HCT116 (cell line): Measurements from ENCODE around the gene RABGGTA. TPM values are rescaled to one million over a fixed set of nuclear protein-coding genes. Genes with fewer than 3 reads are reported as not detected.

Experiments used
- ATAC-seq: fragments of 200-7000 bp; cut with Tn5 transposase; 2 replicates; pipeline ENCODE4 v1.9.1; 2020; ENCODE audit warnings: mild to moderate bottlenecking, moderate library complexity
- BruUV-seq: library from RNA; stranded (reverse); fragments of 400-500 nt; replicated peaks from 2 replicates; lab custom pipeline; 2021; lab: Mats Ljungman, UMichigan
- CTCF ChIA-PET: fragments of 300-600 bp; sonication (Branson Sonifier 250); formaldehyde crosslinking; loops from one replicate; lab custom pipeline; 2021; ENCODE audit warnings: antibody characterized with exemption; lab: Charles Lee
- POLR2A ChIA-PET: fragments of 300-600, 350-600 bp; sonication (Branson Sonifier 250); formaldehyde crosslinking; loops from one replicate; lab custom pipeline; 2021; ENCODE audit warnings: antibody characterized with exemption; lab: Charles Lee
- RAD21 ChIA-PET, 2 experiments: fragments of 300-600 bp; sonication (Branson Sonifier 250); formaldehyde crosslinking; loops; one replicate each; lab custom pipeline; 2023; ENCODE audit warnings: low total read pairs in 2 of 2; ENCODE audit not compliant: uncharacterized antibody in 2 of 2, unreplicated experiment in 2 of 2, low non-redundant PET in 1 of 2; lab: Charles Lee
- DNase-seq: peaks from one replicate; pipeline ENCODE4 v3.0.0-alpha.2; 2010; ENCODE audit warnings: low read depth, low spot score
- H2AFZ ChIP-seq: fragments of 200-600 bp; shearing (Covaris generic), sonication (generic); 2 replicates; pipeline ENCODE4 v1.6.1; 2017; ENCODE audit warnings: low read depth, mixed run types, mixed read lengths, antibody characterized with exemption, low read length; ENCODE audit not compliant: poor library complexity, severe bottlenecking
- H3K27ac ChIP-seq: 2 replicates; pipeline ENCODE4 v1.5.1; 2012; ENCODE audit warnings: low read depth, low read length
- H3K27me3 ChIP-seq: fragments of 200-600 bp; sonication (generic); 2 replicates; pipeline ENCODE4 v1.6.1; 2016; ENCODE audit warnings: mixed run types, low read length, mixed read lengths; ENCODE audit not compliant: insufficient read depth
- H3K36me3 ChIP-seq, 2 experiments: fragments of 200-500 bp in 1 of 2; fragments of 200-600 bp in 1 of 2; sonication (Bioruptor generic) in 1 of 2; sonication (generic) in 1 of 2; 2 replicates each; pipeline versions ENCODE4 v1.5.1 to v1.6.1; 2014 to 2016; ENCODE audit warnings: low read length in 2 of 2, inconsistent platforms in 1 of 2, mixed read lengths in 1 of 2, mixed run types in 1 of 2; ENCODE audit not compliant: insufficient read depth in 2 of 2, control insufficient read depth in 1 of 2
- H3K4me1 ChIP-seq, 2 experiments: fragments of 200-600 bp in 1 of 2; sonication (generic) in 1 of 2; 2 replicates each; pipeline versions ENCODE4 v1.5.1 to v1.6.1; 2012 to 2017; ENCODE audit warnings: low read length in 2 of 2, inconsistent platforms in 1 of 2, mild to moderate bottlenecking in 1 of 2, mixed read lengths in 1 of 2, mixed run types in 1 of 2, moderate library complexity in 1 of 2; ENCODE audit not compliant: insufficient read depth in 2 of 2, control insufficient read depth in 1 of 2
- H3K4me2 ChIP-seq: fragments of 200-600 bp; sonication (generic); 2 replicates; pipeline ENCODE4 v1.6.1; 2017; ENCODE audit warnings: mixed run types, low read length, mixed read lengths
- H3K4me3 ChIP-seq, 2 experiments: fragments of 200-600 bp in 1 of 2; sonication (generic) in 1 of 2; replicated peaks in 1 of 2; 2 replicates each; pipeline ENCODE4 v1.5.1; 2011 to 2016; ENCODE audit warnings: low read length in 2 of 2, control low read depth in 1 of 2, low read depth in 1 of 2, mild to moderate bottlenecking in 1 of 2, mixed read lengths in 1 of 2, mixed run types in 1 of 2
- H3K79me2 ChIP-seq: fragments of 200-600 bp; sonication (generic); 2 replicates; pipeline ENCODE4 v1.6.1; 2017; ENCODE audit warnings: mild to moderate bottlenecking, mixed run types, low read length, moderate library complexity, mixed read lengths; ENCODE audit not compliant: insufficient read depth
- H3K9ac ChIP-seq: fragments of 200-600 bp; sonication (generic); 2 replicates; pipeline ENCODE4 v1.6.1; 2016; ENCODE audit warnings: low read length, mixed read lengths
- H3K9me2 ChIP-seq: fragments of 200-600 bp; sonication (generic), shearing (Covaris generic); 2 replicates; pipeline ENCODE4 v1.6.1; 2017; ENCODE audit warnings: mixed run types, mild to moderate bottlenecking, moderate library complexity; ENCODE audit not compliant: insufficient read depth
- H3K9me3 ChIP-seq, 2 experiments: fragments of 200-500 bp in 1 of 2; fragments of 200-600 bp in 1 of 2; sonication (Bioruptor generic) in 1 of 2; sonication (generic) in 1 of 2; 2 replicates each; pipeline ENCODE4 v1.6.1; 2014 to 2017; ENCODE audit warnings: low read length in 2 of 2, mixed read lengths in 2 of 2, inconsistent platforms in 1 of 2, low read depth in 1 of 2, mild to moderate bottlenecking in 1 of 2, mixed run types in 1 of 2, moderate library complexity in 1 of 2; ENCODE audit not compliant: control insufficient read depth in 1 of 2, insufficient read depth in 1 of 2
- H4K20me1 ChIP-seq: fragments of 200-600 bp; sonication (generic), shearing (Covaris generic); 2 replicates; pipeline ENCODE4 v1.6.1; 2017; ENCODE audit warnings: mixed run types, mild to moderate bottlenecking, moderate library complexity; ENCODE audit not compliant: insufficient read depth
- EGR1 ChIP-seq: IDR thresholded peaks from 2 replicates; pipeline ENCODE4 v1.6.1; 2012; ENCODE audit warnings: low read depth
- ELF1 ChIP-seq: IDR thresholded peaks from 2 replicates; pipeline ENCODE4 v1.6.1; 2012; ENCODE audit warnings: low read depth, borderline replicate concordance
- EZH2 ChIP-seq: fragments of 200-600 bp; sonication (generic); IDR thresholded peaks from 2 replicates; pipeline ENCODE4 v1.6.1; 2017; ENCODE audit warnings: antibody characterized with exemption, mixed run types
- FOSL1 ChIP-seq: IDR thresholded peaks from 2 replicates; pipeline ENCODE4 v1.6.1; 2012; ENCODE audit warnings: low read depth
- JUND ChIP-seq: IDR thresholded peaks from 2 replicates; pipeline ENCODE4 v1.6.1; 2012
- POLR2A ChIP-seq: IDR thresholded peaks from 2 replicates; pipeline ENCODE4 v1.7.0; 2011; ENCODE audit warnings: borderline replicate concordance; ENCODE audit not compliant: insufficient read depth, insufficient read length; ENCODE audit errors: extremely low read depth
- POLR2AphosphoS5 ChIP-seq: IDR thresholded peaks from 2 replicates; pipeline ENCODE4 v1.6.1; 2011; ENCODE audit warnings: mild to moderate bottlenecking, low read depth, low read length, moderate library complexity
- SIN3A ChIP-seq: IDR thresholded peaks from 2 replicates; pipeline ENCODE4 v1.6.1; 2012; ENCODE audit warnings: low read depth
- SP1 ChIP-seq: IDR thresholded peaks from 2 replicates; pipeline ENCODE4 v1.6.1; 2012; ENCODE audit warnings: low read depth
- SRF ChIP-seq: IDR thresholded peaks from 2 replicates; pipeline ENCODE4 v1.6.1; 2012; ENCODE audit warnings: low read depth
- ZFX ChIP-seq: fragments of 450-650 bp; IDR thresholded peaks from 2 replicates; pipeline ENCODE4 v1.6.1; 2017
- ZNF274 ChIP-seq: fragments of 200-500 bp; sonication (Bioruptor generic); IDR thresholded peaks from 2 replicates; pipeline ENCODE4 v1.6.1; 2014; ENCODE audit warnings: mild to moderate bottlenecking, low read depth, low read length, inconsistent platforms
- intact Hi-C: fragments of 100-400 bp; cut with micrococcal nuclease; formaldehyde crosslinking; loops from 2 replicates; pipeline ENCODE4 v1.10.0; 2022
- total RNA-seq: library from RNA; stranded (reverse); gene quantifications from one replicate; pipeline ENCODE4 v1.2.1, GENCODE V29; 2021; ENCODE audit not compliant: unreplicated experiment
- TF ChIP-seq, protein P1 (sequence below): IDR thresholded peaks from 2 replicates; pipeline ENCODE4 v1.6.1; 2012
- TF ChIP-seq, protein P2 (sequence below): IDR thresholded peaks from 2 replicates; pipeline ENCODE4 v1.6.1; 2012; ENCODE audit warnings: low read depth

RABGGTA gene
- total RNA-seq, 1 experiment from 2014 or later: 40.8 TPM

DNA sequence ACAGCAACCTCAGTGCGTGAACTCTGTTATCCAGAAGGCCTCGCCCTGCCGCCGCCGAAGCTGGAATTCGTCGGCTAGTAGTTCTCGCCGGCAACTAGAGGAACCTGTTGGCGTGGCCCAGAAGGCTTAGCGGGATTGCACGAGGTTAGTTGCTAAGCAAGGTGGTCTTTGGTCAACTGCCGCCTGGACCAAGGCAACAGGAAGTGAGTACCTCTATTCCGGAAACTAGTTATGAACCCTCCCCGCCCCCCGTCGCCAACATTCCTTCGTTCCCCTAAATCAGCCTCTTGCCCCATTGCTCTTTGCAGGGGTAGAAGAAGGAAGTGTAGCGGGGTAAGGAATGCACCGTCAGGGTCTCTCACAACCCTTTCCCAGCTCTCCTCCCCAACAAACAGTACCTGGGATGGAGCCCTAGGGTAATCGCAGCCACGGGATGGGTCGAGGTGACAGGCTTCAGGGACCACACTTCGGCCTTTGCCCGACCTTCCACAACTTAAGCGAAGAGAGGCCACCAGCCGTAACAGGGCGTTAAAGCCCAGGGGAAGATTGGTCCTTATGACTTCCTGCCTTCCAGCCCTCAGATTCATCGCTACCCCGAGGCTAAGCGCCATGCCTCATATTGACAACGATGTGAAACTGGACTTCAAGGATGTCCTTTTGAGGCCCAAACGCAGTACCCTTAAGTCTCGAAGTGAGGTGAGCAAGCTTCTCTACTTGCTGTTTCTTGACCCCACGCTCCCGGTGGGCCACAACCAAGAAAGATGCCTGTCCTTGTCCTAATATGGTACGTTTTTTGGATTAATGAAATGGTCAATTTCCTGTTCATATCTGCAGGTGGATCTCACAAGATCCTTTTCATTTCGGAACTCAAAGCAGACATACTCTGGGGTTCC, 38.5 kb downstream of the RABGGTA start, which contains the start of gene GMPR2:
Gene GMPR2 (plus strand): TSS at position 285 of the 893 bp plus-strand sequence. CDS start 325 bp downstream, at position 610.
- no peak for DNase-seq
- Histone ChIP-seq H3K4me3 (peak within 1 kb of the TSS; percentile 96 to 100), H3K27me3 (no peaks in the 10 kb centered on the region), H3K27ac (peak within 1 kb of the TSS; percentile 94), H3K4me2 (peak within 1 kb of the TSS; percentile 89), H3K9me3 (no peaks in the 10 kb centered on the region), H2AFZ (peak within 1 kb of the TSS; percentile 25), H3K9me2 (no peaks in the 10 kb centered on the region), H3K9ac (peak within 1 kb of the TSS; percentile 94), H3K79me2 (peaks cover 72% of the 10 kb centered on the region), H3K36me3 (peaks cover 24 to 31% of the 10 kb centered on the region in 2 experiments; a peak in 3 of 4 replicates), H4K20me1 (no peaks in the 10 kb centered on the region), H3K4me1 (peaks cover 14 to 23% of the 10 kb centered on the region in 2 experiments)
- ChIA-PET POLR2A (interaction anchor here (2.0 kb wide), 1 partner anchor 9 kb away, joined by 11 read pairs; the partner anchor contains the start of gene TINF2), RAD21 (no interaction called here), CTCF (interaction anchor here (2.1 kb wide), 1 partner anchor 10 kb away, joined by 10 read pairs; the partner anchor contains the start of gene TINF2)
- peak; percentile 67 for ATAC-seq
- intact Hi-C loops: loop anchor here (2.0 kb wide), 1 partner anchor 16 kb away; the partner anchor contains the start of gene MDP1
- TSS peak; percentile 63 for BruUV-seq
- no peak for TF ChIP-seq ELF1
- peak; percentile 26; the same call in 1 of the 2 replicates for TF ChIP-seq ZFX
- no peak for TF ChIP-seq SP1
- TF ChIP-seq, protein P1, sequence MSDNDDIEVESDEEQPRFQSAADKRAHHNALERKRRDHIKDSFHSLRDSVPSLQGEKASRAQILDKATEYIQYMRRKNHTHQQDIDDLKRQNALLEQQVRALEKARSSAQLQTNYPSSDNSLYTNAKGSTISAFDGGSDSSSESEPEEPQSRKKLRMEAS: peak; percentile 21; the same call in 1 of the 2 replicates
- peak; percentile 33; the same call in 1 of the 2 replicates for TF ChIP-seq SIN3A

DNA sequence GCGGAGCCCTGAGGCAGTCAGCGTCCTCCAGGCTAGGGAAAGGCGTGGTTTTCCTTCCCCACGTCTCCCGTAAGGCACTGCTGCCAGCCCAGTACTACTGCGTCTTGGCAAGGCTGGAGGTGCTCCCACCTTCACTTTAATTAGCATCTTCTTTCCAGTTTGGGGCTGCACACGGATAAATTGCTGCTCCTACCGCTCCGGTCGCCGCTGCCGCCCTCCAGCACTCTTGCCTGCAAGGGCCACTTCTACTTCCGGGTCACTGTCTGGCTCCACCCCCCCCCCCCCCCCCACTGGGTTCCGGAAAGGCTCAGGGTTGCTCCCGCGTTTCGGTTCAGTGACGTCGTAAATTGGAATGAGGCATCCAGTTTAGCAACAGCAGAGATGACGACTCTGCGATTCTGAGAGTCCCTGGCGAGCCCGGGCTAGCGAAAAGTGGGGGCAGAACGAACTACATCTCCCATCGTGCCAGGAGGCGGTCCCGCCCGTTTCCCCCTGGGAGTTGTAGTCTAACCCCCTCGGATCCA, 39.2 kb downstream of the RABGGTA start, which contains the start of gene NEDD8:
Gene NEDD8 (minus strand): TSS at position 247 of the 524 bp plus-strand sequence. CDS start 100 bp downstream, at position 147.
- peak within 1 kb of the TSS; percentile 25 for H2AFZ ChIP-seq
- peak within 1 kb of the TSS; percentile 89 for H3K4me2 ChIP-seq
- ChIA-PET CTCF (interaction anchor here (2.1 kb wide), 1 partner anchor 10 kb away, joined by 10 read pairs; the partner anchor contains the start of gene TINF2), POLR2A (interaction anchor here (2.0 kb wide), 1 partner anchor 10 kb away, joined by 11 read pairs; the partner anchor contains the start of gene TINF2), RAD21 (no interaction called here)
- no TSS peak for BruUV-seq
- H3K9me3 ChIP-seq: no peaks in the 10 kb centered on the region
- peak within 1 kb of the TSS; percentile 94 for H3K27ac ChIP-seq
- H3K4me3 ChIP-seq: peak within 1 kb of the TSS; percentile 96 to 100
- peak within 1 kb of the TSS; percentile 94 for H3K9ac ChIP-seq
- DNase-seq (peak; percentile 81), ATAC-seq (peak; percentile 83)
- H4K20me1 ChIP-seq: no peaks in the 10 kb centered on the region
- intact Hi-C loops: loop anchor here (2.0 kb wide), 1 partner anchor 15 kb away; the partner anchor contains the start of gene MDP1
- H3K36me3 ChIP-seq: peaks cover 21 to 24% of the 10 kb centered on the region in 2 experiments; a peak in 3 of 4 replicates
- no peaks in the 10 kb centered on the region for H3K9me2 ChIP-seq
- peaks cover 14 to 22% of the 10 kb centered on the region in 2 experiments for H3K4me1 ChIP-seq
- H3K27me3 ChIP-seq: no peaks in the 10 kb centered on the region
- peaks cover 79% of the 10 kb centered on the region for H3K79me2 ChIP-seq
- TF ChIP-seq JUND (no peak), ELF1 (peak; percentile 78), EZH2 (no peak), SRF (no peak), ZNF274 (no peak), EGR1 (no peak), FOSL1 (no peak), POLR2AphosphoS5 (peak; percentile 44), POLR2A (peak; percentile 63), ZFX (no peak), SIN3A (no peak)
- TF ChIP-seq, protein P2, sequence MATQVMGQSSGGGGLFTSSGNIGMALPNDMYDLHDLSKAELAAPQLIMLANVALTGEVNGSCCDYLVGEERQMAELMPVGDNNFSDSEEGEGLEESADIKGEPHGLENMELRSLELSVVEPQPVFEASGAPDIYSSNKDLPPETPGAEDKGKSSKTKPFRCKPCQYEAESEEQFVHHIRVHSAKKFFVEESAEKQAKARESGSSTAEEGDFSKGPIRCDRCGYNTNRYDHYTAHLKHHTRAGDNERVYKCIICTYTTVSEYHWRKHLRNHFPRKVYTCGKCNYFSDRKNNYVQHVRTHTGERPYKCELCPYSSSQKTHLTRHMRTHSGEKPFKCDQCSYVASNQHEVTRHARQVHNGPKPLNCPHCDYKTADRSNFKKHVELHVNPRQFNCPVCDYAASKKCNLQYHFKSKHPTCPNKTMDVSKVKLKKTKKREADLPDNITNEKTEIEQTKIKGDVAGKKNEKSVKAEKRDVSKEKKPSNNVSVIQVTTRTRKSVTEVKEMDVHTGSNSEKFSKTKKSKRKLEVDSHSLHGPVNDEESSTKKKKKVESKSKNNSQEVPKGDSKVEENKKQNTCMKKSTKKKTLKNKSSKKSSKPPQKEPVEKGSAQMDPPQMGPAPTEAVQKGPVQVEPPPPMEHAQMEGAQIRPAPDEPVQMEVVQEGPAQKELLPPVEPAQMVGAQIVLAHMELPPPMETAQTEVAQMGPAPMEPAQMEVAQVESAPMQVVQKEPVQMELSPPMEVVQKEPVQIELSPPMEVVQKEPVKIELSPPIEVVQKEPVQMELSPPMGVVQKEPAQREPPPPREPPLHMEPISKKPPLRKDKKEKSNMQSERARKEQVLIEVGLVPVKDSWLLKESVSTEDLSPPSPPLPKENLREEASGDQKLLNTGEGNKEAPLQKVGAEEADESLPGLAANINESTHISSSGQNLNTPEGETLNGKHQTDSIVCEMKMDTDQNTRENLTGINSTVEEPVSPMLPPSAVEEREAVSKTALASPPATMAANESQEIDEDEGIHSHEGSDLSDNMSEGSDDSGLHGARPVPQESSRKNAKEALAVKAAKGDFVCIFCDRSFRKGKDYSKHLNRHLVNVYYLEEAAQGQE: no peak
